Measurements from ENCODE around the gene ZNF175.

Gene ZNF175

GRCh38 chr19:51550848-51551672 lies 20.0 kb upstream of the ZNF175 start:
- DNase-seq: no peak

- DNase-seq: no peak
Measured at GRCh38 chr19:51551673-51552432, 19.2 kb upstream of the ZNF175 start.

GRCh38 chr19:51552608-51552995 lies 18.5 kb upstream of the ZNF175 start:
- DNase-seq: no peak

- DNase-seq: peak; percentile 17
Measured at GRCh38 chr19:51552996-51553725, 17.9 kb upstream of the ZNF175 start.

- DNase-seq: no peak
Measured at GRCh38 chr19:51559240-51559639, 11.8 kb upstream of the ZNF175 start.

GRCh38 chr19:51560339-51560738 lies 10.7 kb upstream of the ZNF175 start:
- DNase-seq: no peak

GRCh38 chr19:51564791-51565190 lies 6.3 kb upstream of the ZNF175 start:
- no peak for DNase-seq

- no peak for DNase-seq
Measured at GRCh38 chr19:51565583-51565982, 5.5 kb upstream of the ZNF175 start.

- no peak for DNase-seq
Measured at GRCh38 chr19:51566489-51567100, 4.5 kb upstream of the ZNF175 start.

GRCh38 chr19:51567583-51567982 lies 3.5 kb upstream of the ZNF175 start:
- no peak for DNase-seq

- DNase-seq: no peak
Measured at GRCh38 chr19:51568456-51568855, 2.6 kb upstream of the ZNF175 start.

GRCh38 chr19:51571599-51571998 lies 516 bp downstream of the ZNF175 start:
- no peak for DNase-seq

- no peak for DNase-seq
Measured at GRCh38 chr19:51572410-51572809, 1.3 kb downstream of the ZNF175 start.

GRCh38 chr19:51572908-51573307 lies 1.8 kb downstream of the ZNF175 start:
- no peak for DNase-seq

GRCh38 chr19:51573331-51573730 lies 2.2 kb downstream of the ZNF175 start:
- DNase-seq: no peak

GRCh38 chr19:51576850-51577249 lies 5.8 kb downstream of the ZNF175 start:
- no peak for DNase-seq

- no peak for DNase-seq
Measured at GRCh38 chr19:51586103-51586728, 15.1 kb downstream of the ZNF175 start.

GRCh38 chr19:51586799-51587198 lies 15.7 kb downstream of the ZNF175 start:
- no peak for DNase-seq

- no peak for DNase-seq
Measured at GRCh38 chr19:51587264-51588191, 16.4 kb downstream of the ZNF175 start.

GRCh38 chr19:51589511-51589910 lies 18.4 kb downstream of the ZNF175 start:
- no peak for DNase-seq

GRCh38 chr19:51590441-51590840 lies 19.4 kb downstream of the ZNF175 start:
- no peak for DNase-seq

- DNase-seq: no peak
Measured at GRCh38 chr19:51592521-51592920, 21.4 kb downstream of the ZNF175 start.

Measured in amniotic stem cell (primary cell).